ENCODE data around the gene TOGARAM2.

GRCh38 chr2:28955467-28955866, 25.6 kb upstream of the TOGARAM2 start:
- TF ChIP-seq PAX5 (IDR thresholded peaks at IDR 0.05; ENCODE audit: insufficient read depth, low read length, severe bottlenecking) (no peak), POLR2A (IDR thresholded peaks at IDR 0.05; ENCODE audit: low read depth, low read length) (no peak), POLR2AphosphoS5 (IDR thresholded peaks at IDR 0.05; ENCODE audit: low read depth, low read length) (no peak), TAF1 (IDR thresholded peaks at IDR 0.05; ENCODE audit: low read depth, low read length) (no peak), SPI1 (IDR thresholded peaks at IDR 0.05; ENCODE audit: low read depth, low read length) (no peak), POU2F2 (IDR thresholded peaks at IDR 0.05; ENCODE audit: low read depth, low read length) (no peak)

Data from GM12891 (cell line).